Right lobe of liver (tissue), 6 donors: Measurements from ENCODE around the gene WDFY1. TPM values are rescaled to one million over a fixed set of nuclear protein-coding genes. Genes with fewer than 3 reads are reported as not detected.

Experiments
- ATAC-seq, 4 donors: fragments of 200-7000 bp; cut with Tn5 transposase; one replicate each; pipeline ENCODE4 v1.9.1; 2020; ENCODE audit warnings: mild to moderate bottlenecking in 4 of 4, moderate library complexity in 4 of 4
- DNase-seq, 3 donors: peaks; one replicate each; pipeline ENCODE4 v3.0.0-alpha.2; 2020
- H3K27ac ChIP-seq, 3 donors: fragments of 200-600 bp; one replicate each; pipeline ENCODE4 v1.8.0; 2022
- H3K27me3 ChIP-seq, 2 donors: fragments of 200-600 bp; one replicate each; pipeline ENCODE4 v1.8.0; 2022
- H3K36me3 ChIP-seq, 4 donors: fragments of 200-600 bp; sonication (generic) in 1 of 4; one replicate each; pipeline versions ENCODE4 v1.5.1 to v1.8.0; 2017 to 2022; ENCODE audit warnings: control low read depth in 1 of 4
- H3K4me1 ChIP-seq, 4 donors: fragments of 200-600 bp; sonication (generic) in 1 of 4; one replicate each; pipeline versions ENCODE4 v1.5.1 to v1.8.0; 2017 to 2022; ENCODE audit warnings: control low read depth in 1 of 4
- H3K4me3 ChIP-seq, 3 donors: fragments of 200-600 bp; one replicate each; pipeline ENCODE4 v1.8.0; 2022
- H3K9me3 ChIP-seq, 4 donors: fragments of 200-600 bp; sonication (generic) in 1 of 4; one replicate each; pipeline versions ENCODE4 v1.5.1 to v1.8.0; 2017 to 2022; ENCODE audit warnings: control low read depth in 1 of 4
- CTCF ChIP-seq, 4 donors: fragments of 200-600 bp in 3 of 4; fragments of 450-650 bp in 1 of 4; IDR thresholded peaks; one replicate each; pipeline versions ENCODE4 v1.5.1 to v1.8.0; 2016 to 2022; ENCODE audit warnings: antibody characterized with exemption in 4 of 4, mild to moderate bottlenecking in 2 of 4
- POLR2A ChIP-seq: fragments of 450-650 bp; IDR thresholded peaks from one replicate; pipeline ENCODE4 v1.6.1; 2017; ENCODE audit warnings: antibody characterized with exemption, mild to moderate bottlenecking
- WGBS: methylation state at CpG from one replicate; pipeline ENCODE4 v1.1.6; 2018; ENCODE audit warnings: low coverage, low lambda C conversion rate; ENCODE audit not compliant: insufficient coverage; ENCODE audit errors: missing lambda C conversion rate; 5-methylcytosine and 5-hydroxymethylcytosine counted together
- intact Hi-C, 2 donors: fragments of 100-400 bp; cut with DNase I; formaldehyde crosslinking; loops; one replicate each; pipeline versions ENCODE4 v1.11.2 to v1.14.1; 2022
- long read RNA-seq: library from polyadenylated mRNA; unstranded; transcript quantifications from one replicate; pipeline ENCODE4 v2.0.0, GENCODE V29; 2019
- total RNA-seq, 6 experiments: library from RNA; depleted of rRNA in 2 of 6; stranded (reverse); fragments of >200 nt in 2 of 6; fragmentation: NEBNext Ultra II Directional in 3 of 6; extraction: Animal tissue kit (Norgen Biotek cat#: 25700) in 3 of 6; gene quantifications; one replicate each; pipeline versions ENCODE4 v1.1.0 to v1.2.4, GENCODE V29; 2016 to 2023
- donor health status: DM: no; HTN: yes; CAD: no.
- donor health status: DM: no; HTN: no; CAD: no.
- donor health status: DM: no; HTN: no; CAD: no.
- donor health status: DM: no; HTN: yes; CAD: no.
- donor health status: DM: no; HTN: yes; CAD: no.

The WDFY1 gene, protein sequence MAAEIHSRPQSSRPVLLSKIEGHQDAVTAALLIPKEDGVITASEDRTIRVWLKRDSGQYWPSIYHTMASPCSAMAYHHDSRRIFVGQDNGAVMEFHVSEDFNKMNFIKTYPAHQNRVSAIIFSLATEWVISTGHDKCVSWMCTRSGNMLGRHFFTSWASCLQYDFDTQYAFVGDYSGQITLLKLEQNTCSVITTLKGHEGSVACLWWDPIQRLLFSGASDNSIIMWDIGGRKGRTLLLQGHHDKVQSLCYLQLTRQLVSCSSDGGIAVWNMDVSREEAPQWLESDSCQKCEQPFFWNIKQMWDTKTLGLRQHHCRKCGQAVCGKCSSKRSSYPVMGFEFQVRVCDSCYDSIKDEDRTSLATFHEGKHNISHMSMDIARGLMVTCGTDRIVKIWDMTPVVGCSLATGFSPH
- 10 to 100 TPM; 19.7 to 28.0 (median 21.4) TPM for total RNA-seq
- long read RNA-seq, full-length matches to known transcripts: 6 of 9 reads
- long read RNA-seq, partial matches to known transcripts: 1 of 9 reads
- long read RNA-seq, other reads (novel, unspliced or antisense): 2 of 9 reads

- 0% methylated on average over 11 of the region's 87 CpGs for WGBS
- peak within 1 kb of the TSS; percentile 90 to 98 (median 95) for H3K27ac ChIP-seq
- H3K27me3 ChIP-seq: no peaks in the 10 kb centered on the region
- intact Hi-C loops: no loop called here
- H3K36me3 ChIP-seq: no peaks in the 10 kb centered on the region
- peaks cover 0 to 9% (median 0%) of the 10 kb centered on the region in 4 donors for H3K4me1 ChIP-seq
- DNase-seq: peak; percentile 91 to 94 (median 91)
- peak within 1 kb of the TSS; percentile 76 to 95 (median 83) for H3K4me3 ChIP-seq
- ATAC-seq: peak; percentile 91 to 98 (median 96)
- no peaks in the 10 kb centered on the region for H3K9me3 ChIP-seq
- TF ChIP-seq POLR2A (peak; percentile 86), CTCF (IDR thresholded peaks at IDR 0.05) (peak in 1 of 4 donors; percentile 15)
Observed at GRCh38 chr2:223944703-223945531, at the start of gene WDFY1. Gene WDFY1, minus strand, starts transcription at chr2:223945335. Its CDS starts 51 bp downstream, at chr2:223945284.

GRCh38 chr2:223994562-223995162 is 49.5 kb upstream of the WDFY1 start:
- Histone ChIP-seq H3K4me1 (no peaks in the 10 kb centered on the region), H3K27ac (no peak overlapping the region), H3K9me3 (no peaks in the 10 kb centered on the region), H3K27me3 (no peaks in the 10 kb centered on the region), H3K36me3 (no peaks in the 10 kb centered on the region), H3K4me3 (no peak overlapping the region)
- no peak for TF ChIP-seq POLR2A
- no peak for TF ChIP-seq CTCF (IDR thresholded peaks at IDR 0.05)
- ATAC-seq (peak in 1 of 4 donors; percentile 43), DNase-seq (no peak)
- 77% methylated on average over 4 of the region's 4 CpGs for WGBS
- intact Hi-C loops: loop anchor here (5.0 kb wide), 1 partner anchor 288 kb away; no protein-coding TSS in a partner anchor

DNA sequence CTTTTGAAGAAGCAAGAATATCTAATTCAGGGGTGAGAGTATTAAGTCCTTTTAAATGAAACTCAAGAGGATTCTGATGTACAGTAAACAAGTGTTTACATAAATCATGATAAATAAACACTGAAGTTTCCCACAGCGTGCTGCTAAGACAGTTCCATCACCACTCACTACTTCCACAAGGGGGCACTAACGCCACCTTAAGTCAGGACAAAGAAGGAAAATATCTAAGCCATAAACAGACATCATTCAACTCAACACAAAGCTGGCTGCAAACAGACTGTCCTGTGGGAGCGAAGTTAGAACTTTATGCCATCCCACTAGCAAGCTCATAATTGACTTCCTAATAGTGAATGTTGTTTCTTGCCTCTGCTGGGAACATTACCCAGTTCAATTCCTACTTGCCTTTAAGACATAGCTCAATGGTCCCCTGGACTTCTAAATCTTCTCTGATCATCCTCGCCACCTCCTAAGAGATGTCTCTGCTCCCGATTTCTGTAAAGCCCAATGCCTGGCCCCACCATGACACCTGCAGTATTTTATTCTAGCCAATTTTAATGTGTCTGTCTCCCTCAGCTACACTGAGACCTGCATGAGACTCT is 48.6 kb upstream of the WDFY1 start:
- 27% methylated on average over 5 of the region's 5 CpGs for WGBS
- DNase-seq (peak in 2 of 3 donors; percentile 35 to 53), ATAC-seq (peak; percentile 81 to 88 (median 84))
- intact Hi-C loops: loop anchor here in 1 of 2 donors (5.0 kb wide), 1 partner anchor 289 kb away; no protein-coding TSS in a partner anchor
- no peaks in the 10 kb centered on the region for H3K9me3 ChIP-seq
- H3K36me3 ChIP-seq: no peaks in the 10 kb centered on the region
- H3K4me1 ChIP-seq: no peaks in the 10 kb centered on the region
- H3K4me3 ChIP-seq: no peak overlapping the region
- H3K27me3 ChIP-seq: no peaks in the 10 kb centered on the region
- no peak overlapping the region for H3K27ac ChIP-seq
- TF ChIP-seq CTCF (IDR thresholded peaks at IDR 0.05): peak; percentile 80 to 84 (median 82)
- no peak for TF ChIP-seq POLR2A

GRCh38 chr2:223991611-223992010 is 46.5 kb upstream of the WDFY1 start:
- H3K36me3 ChIP-seq: no peaks in the 10 kb centered on the region
- DNase-seq (no peak), ATAC-seq (no peak)
- H3K9me3 ChIP-seq: no peaks in the 10 kb centered on the region
- WGBS: 80% methylated on average over 12 of the region's 12 CpGs
- H3K27ac ChIP-seq: no peak overlapping the region
- H3K4me3 ChIP-seq: no peak overlapping the region
- intact Hi-C loops: loop anchor here in 1 of 2 donors (5.0 kb wide), 1 partner anchor 291 kb away; no protein-coding TSS in a partner anchor
- H3K27me3 ChIP-seq: no peaks in the 10 kb centered on the region
- TF ChIP-seq POLR2A (no peak), CTCF (IDR thresholded peaks at IDR 0.05) (no peak)
- no peaks in the 10 kb centered on the region for H3K4me1 ChIP-seq
